GM23338 (cell line): ENCODE results near the gene XYLT1. TPM values are rescaled to one million over a fixed set of nuclear protein-coding genes. Genes with fewer than 3 reads are reported as not detected.

ENCODE experiments used
- ATAC-seq: fragments of 200-7000 bp; cut with Tn5 transposase; 3 replicates; pipeline ENCODE4 v1.9.1; 2020
- DNase-seq: peaks from one replicate; pipeline ENCODE4 v3.0.0-alpha.2; 2015; ENCODE audit warnings: low spot score
- H2AFZ ChIP-seq: fragments of 200-600 bp; sonication (generic); 2 replicates; pipeline ENCODE4 v1.8.0; 2016; ENCODE audit warnings: antibody characterized with exemption, mild to moderate bottlenecking, moderate library complexity
- H3F3A ChIP-seq: fragments of 200-600 bp; sonication (generic); replicated peaks from 2 replicates; pipeline ENCODE4 v1.8.0; 2017; ENCODE audit warnings: antibody characterized with exemption, mixed run types, low read depth
- H3K27ac ChIP-seq: fragments of 200-600 bp; sonication (generic); 2 replicates; pipeline ENCODE4 v1.6.1; 2016; ENCODE audit warnings: low read depth
- H3K27me3 ChIP-seq: fragments of 200-600 bp; sonication (generic); 2 replicates; pipeline ENCODE4 v1.8.0; 2016; ENCODE audit warnings: mild to moderate bottlenecking, mixed run types, moderate library complexity; ENCODE audit not compliant: insufficient read depth
- H3K36me3 ChIP-seq: fragments of 200-600 bp; sonication (generic); 2 replicates; pipeline ENCODE4 v1.8.0; 2016; ENCODE audit warnings: mild to moderate bottlenecking; ENCODE audit not compliant: insufficient read depth
- H3K4me1 ChIP-seq: fragments of 200-600 bp; sonication (generic); 2 replicates; pipeline ENCODE4 v1.8.0; 2016; ENCODE audit warnings: mild to moderate bottlenecking, moderate library complexity; ENCODE audit not compliant: insufficient read depth
- H3K4me2 ChIP-seq: fragments of 200-600 bp; sonication (generic); 2 replicates; pipeline ENCODE4 v1.7.1; 2017; ENCODE audit warnings: mixed run types
- H3K4me3 ChIP-seq: fragments of 200-600 bp; sonication (generic); 2 replicates; pipeline ENCODE4 v1.6.1; 2016; ENCODE audit warnings: mixed run types
- H3K79me2 ChIP-seq: fragments of 200-600 bp; sonication (generic); replicated peaks from 2 replicates; pipeline ENCODE4 v1.8.0; 2017; ENCODE audit warnings: mild to moderate bottlenecking; ENCODE audit not compliant: insufficient read depth
- H3K9me2 ChIP-seq: fragments of 200-600 bp; sonication (generic); 2 replicates; pipeline ENCODE4 v1.8.0; 2017; ENCODE audit not compliant: insufficient read depth
- H4K20me1 ChIP-seq: fragments of 200-600 bp; sonication (generic); replicated peaks from 2 replicates; pipeline ENCODE4 v1.8.0; 2017; ENCODE audit warnings: mild to moderate bottlenecking; ENCODE audit not compliant: insufficient read depth
- H3K27ac Mint-ChIP-seq: 2 replicates; pipeline ENCODE4 v1.8.0; 2020; ENCODE audit warnings: inconsistent platforms, mild to moderate bottlenecking, moderate library complexity, mixed read lengths
- H3K27me3 Mint-ChIP-seq: 3 replicates; pipeline ENCODE4 v1.8.0; 2022; ENCODE audit warnings: low read depth, mild to moderate bottlenecking, moderate library complexity, mixed read lengths, inconsistent platforms; ENCODE audit not compliant: insufficient read depth, poor library complexity
- H3K36me3 Mint-ChIP-seq: 3 replicates; pipeline ENCODE4 v1.8.0; 2021; ENCODE audit warnings: low read depth, mild to moderate bottlenecking, inconsistent platforms, moderate library complexity, mixed read lengths
- H3K4me1 Mint-ChIP-seq: 3 replicates; pipeline ENCODE4 v1.8.0; 2020; ENCODE audit warnings: mild to moderate bottlenecking, inconsistent platforms, mixed read lengths
- H3K4me3 Mint-ChIP-seq: 3 replicates; pipeline ENCODE4 v1.8.0; 2021; ENCODE audit warnings: moderate library complexity, mild to moderate bottlenecking, inconsistent platforms, mixed read lengths
- H3K9me3 Mint-ChIP-seq: 3 replicates; pipeline ENCODE4 v1.8.0; 2020; ENCODE audit warnings: moderate library complexity, mild to moderate bottlenecking, inconsistent platforms, mixed read lengths
- CREB1 ChIP-seq: fragments of 250-450 bp; sonication (Bioruptor Pico); IDR thresholded peaks from 2 replicates; pipeline ENCODE4 v1.5.0; 2020; ENCODE audit warnings: low read depth, mild to moderate bottlenecking, moderate library complexity
- CTCF ChIP-seq, 2 experiments: fragments of 200-600 bp in 1 of 2; sonication (generic) in 1 of 2; conservative IDR thresholded peaks; 2 replicates each; pipeline versions ENCODE4 v1.5.1 to v1.6.1; 2016 to 2017; ENCODE audit warnings: antibody characterized with exemption in 2 of 2, low read depth in 2 of 2, mild to moderate bottlenecking in 2 of 2, moderate library complexity in 1 of 2
- ETS1 ChIP-seq: IDR thresholded peaks from 2 replicates; pipeline ENCODE4 v1.6.1; 2016; ENCODE audit warnings: antibody characterized with exemption
- EZH2 ChIP-seq: fragments of 200-600 bp; sonication (generic); IDR thresholded peaks from one replicate; pipeline ENCODE4 v1.8.0; 2017; ENCODE audit warnings: antibody characterized with exemption, mild to moderate bottlenecking, low read depth; ENCODE audit not compliant: unreplicated experiment
- JUNB ChIP-seq: IDR thresholded peaks from one replicate; pipeline ENCODE4 v1.6.1; 2016; ENCODE audit warnings: antibody characterized with exemption; ENCODE audit not compliant: unreplicated experiment
- NANOG ChIP-seq: IDR thresholded peaks from 2 replicates; pipeline ENCODE4 v1.6.1; 2016; ENCODE audit warnings: antibody characterized with exemption, borderline replicate concordance
- POLR2AphosphoS5 ChIP-seq: IDR thresholded peaks from 2 replicates; pipeline ENCODE4 v1.6.1; 2016; ENCODE audit warnings: antibody characterized with exemption, low read depth
- STAT1 ChIP-seq: IDR thresholded peaks from one replicate; pipeline ENCODE4 v1.6.1; 2016; ENCODE audit warnings: antibody characterized with exemption; ENCODE audit not compliant: unreplicated experiment
- ZNF331 ChIP-seq: fragments of 250-450 bp; sonication (Bioruptor Pico); IDR thresholded peaks from 2 replicates; pipeline ENCODE4 v1.5.0; 2020; ENCODE audit warnings: low read depth, mild to moderate bottlenecking, moderate library complexity
- polyA plus RNA-seq: library from polyadenylated mRNA; unstranded; fragments of >200 nt; fragmentation: Nextera tagmentation; extraction: Ambion mirVana; gene quantifications from 2 replicates; pipeline ENCODE4 v1.2.1, GENCODE V29; 2016
- total RNA-seq: library from RNA; depleted of rRNA; stranded (reverse); fragments of >200 nt; shearing (Covaris generic); gene quantifications from 2 replicates; pipeline ENCODE4 v1.2.3, GENCODE V29; 2014
- TF ChIP-seq, protein P1 (sequence below): fragments of 250-450 bp; sonication (Bioruptor Pico); IDR thresholded peaks from 2 replicates; pipeline ENCODE4 v1.5.0; 2020; ENCODE audit warnings: mild to moderate bottlenecking, moderate library complexity

XYLT1 gene
- total and polyA plus RNA-seq, 2 experiments from 2014 or later = 3.5 to 24.7 TPM

- no peak for DNase-seq
- H3K4me1 Mint-ChIP-seq = peaks cover 55% of the 10 kb centered on the region
Observed at GRCh38 chr16:17307504-17307903, 163.3 kb downstream of the XYLT1 start.

GRCh38 chr16:17306745-17307144 lies 164.0 kb downstream of the XYLT1 start:
- H3K36me3 ChIP-seq = no peaks in the 10 kb centered on the region
- H3K4me3 ChIP-seq = no peak overlapping the region
- H3K79me2 ChIP-seq = no peaks in the 10 kb centered on the region
- no peak overlapping the region for H3K27ac Mint-ChIP-seq
- no peaks in the 10 kb centered on the region; the same call in 2 of the 3 replicates for H3K36me3 Mint-ChIP-seq
- no peak overlapping the region for H2AFZ ChIP-seq
- H3K4me1 Mint-ChIP-seq = peaks cover 56% of the 10 kb centered on the region
- no peak overlapping the region for H3K4me2 ChIP-seq
- no peaks in the 10 kb centered on the region for H3F3A ChIP-seq
- no peaks in the 10 kb centered on the region for H3K9me3 Mint-ChIP-seq
- no peak overlapping the region for H3K4me3 Mint-ChIP-seq
- H3K4me1 ChIP-seq = peaks cover 34% of the 10 kb centered on the region
- no peak overlapping the region; the same call in 1 of the 2 replicates for H3K27ac ChIP-seq
- ATAC-seq = no peak
- H3K27me3 ChIP-seq = no peaks in the 10 kb centered on the region
- no peaks in the 10 kb centered on the region for H4K20me1 ChIP-seq
- H3K27me3 Mint-ChIP-seq = peaks cover 6% of the 10 kb centered on the region
- no peak for DNase-seq
- H3K9me2 ChIP-seq = no peaks in the 10 kb centered on the region
- no peak for TF ChIP-seq EZH2
- TF ChIP-seq STAT1 = no peak
- no peak for TF ChIP-seq CTCF (conservative IDR thresholded peaks at IDR 0.05; ENCODE audit: low read depth in 2 of 2)
- TF ChIP-seq POLR2AphosphoS5 = no peak
- TF ChIP-seq CREB1 = no peak
- TF ChIP-seq NANOG = no peak
- TF ChIP-seq ZNF331 (CRISPR knock-in tag) = no peak
- TF ChIP-seq ETS1 = no peak
- TF ChIP-seq JUNB = no peak
- TF ChIP-seq, protein P1, sequence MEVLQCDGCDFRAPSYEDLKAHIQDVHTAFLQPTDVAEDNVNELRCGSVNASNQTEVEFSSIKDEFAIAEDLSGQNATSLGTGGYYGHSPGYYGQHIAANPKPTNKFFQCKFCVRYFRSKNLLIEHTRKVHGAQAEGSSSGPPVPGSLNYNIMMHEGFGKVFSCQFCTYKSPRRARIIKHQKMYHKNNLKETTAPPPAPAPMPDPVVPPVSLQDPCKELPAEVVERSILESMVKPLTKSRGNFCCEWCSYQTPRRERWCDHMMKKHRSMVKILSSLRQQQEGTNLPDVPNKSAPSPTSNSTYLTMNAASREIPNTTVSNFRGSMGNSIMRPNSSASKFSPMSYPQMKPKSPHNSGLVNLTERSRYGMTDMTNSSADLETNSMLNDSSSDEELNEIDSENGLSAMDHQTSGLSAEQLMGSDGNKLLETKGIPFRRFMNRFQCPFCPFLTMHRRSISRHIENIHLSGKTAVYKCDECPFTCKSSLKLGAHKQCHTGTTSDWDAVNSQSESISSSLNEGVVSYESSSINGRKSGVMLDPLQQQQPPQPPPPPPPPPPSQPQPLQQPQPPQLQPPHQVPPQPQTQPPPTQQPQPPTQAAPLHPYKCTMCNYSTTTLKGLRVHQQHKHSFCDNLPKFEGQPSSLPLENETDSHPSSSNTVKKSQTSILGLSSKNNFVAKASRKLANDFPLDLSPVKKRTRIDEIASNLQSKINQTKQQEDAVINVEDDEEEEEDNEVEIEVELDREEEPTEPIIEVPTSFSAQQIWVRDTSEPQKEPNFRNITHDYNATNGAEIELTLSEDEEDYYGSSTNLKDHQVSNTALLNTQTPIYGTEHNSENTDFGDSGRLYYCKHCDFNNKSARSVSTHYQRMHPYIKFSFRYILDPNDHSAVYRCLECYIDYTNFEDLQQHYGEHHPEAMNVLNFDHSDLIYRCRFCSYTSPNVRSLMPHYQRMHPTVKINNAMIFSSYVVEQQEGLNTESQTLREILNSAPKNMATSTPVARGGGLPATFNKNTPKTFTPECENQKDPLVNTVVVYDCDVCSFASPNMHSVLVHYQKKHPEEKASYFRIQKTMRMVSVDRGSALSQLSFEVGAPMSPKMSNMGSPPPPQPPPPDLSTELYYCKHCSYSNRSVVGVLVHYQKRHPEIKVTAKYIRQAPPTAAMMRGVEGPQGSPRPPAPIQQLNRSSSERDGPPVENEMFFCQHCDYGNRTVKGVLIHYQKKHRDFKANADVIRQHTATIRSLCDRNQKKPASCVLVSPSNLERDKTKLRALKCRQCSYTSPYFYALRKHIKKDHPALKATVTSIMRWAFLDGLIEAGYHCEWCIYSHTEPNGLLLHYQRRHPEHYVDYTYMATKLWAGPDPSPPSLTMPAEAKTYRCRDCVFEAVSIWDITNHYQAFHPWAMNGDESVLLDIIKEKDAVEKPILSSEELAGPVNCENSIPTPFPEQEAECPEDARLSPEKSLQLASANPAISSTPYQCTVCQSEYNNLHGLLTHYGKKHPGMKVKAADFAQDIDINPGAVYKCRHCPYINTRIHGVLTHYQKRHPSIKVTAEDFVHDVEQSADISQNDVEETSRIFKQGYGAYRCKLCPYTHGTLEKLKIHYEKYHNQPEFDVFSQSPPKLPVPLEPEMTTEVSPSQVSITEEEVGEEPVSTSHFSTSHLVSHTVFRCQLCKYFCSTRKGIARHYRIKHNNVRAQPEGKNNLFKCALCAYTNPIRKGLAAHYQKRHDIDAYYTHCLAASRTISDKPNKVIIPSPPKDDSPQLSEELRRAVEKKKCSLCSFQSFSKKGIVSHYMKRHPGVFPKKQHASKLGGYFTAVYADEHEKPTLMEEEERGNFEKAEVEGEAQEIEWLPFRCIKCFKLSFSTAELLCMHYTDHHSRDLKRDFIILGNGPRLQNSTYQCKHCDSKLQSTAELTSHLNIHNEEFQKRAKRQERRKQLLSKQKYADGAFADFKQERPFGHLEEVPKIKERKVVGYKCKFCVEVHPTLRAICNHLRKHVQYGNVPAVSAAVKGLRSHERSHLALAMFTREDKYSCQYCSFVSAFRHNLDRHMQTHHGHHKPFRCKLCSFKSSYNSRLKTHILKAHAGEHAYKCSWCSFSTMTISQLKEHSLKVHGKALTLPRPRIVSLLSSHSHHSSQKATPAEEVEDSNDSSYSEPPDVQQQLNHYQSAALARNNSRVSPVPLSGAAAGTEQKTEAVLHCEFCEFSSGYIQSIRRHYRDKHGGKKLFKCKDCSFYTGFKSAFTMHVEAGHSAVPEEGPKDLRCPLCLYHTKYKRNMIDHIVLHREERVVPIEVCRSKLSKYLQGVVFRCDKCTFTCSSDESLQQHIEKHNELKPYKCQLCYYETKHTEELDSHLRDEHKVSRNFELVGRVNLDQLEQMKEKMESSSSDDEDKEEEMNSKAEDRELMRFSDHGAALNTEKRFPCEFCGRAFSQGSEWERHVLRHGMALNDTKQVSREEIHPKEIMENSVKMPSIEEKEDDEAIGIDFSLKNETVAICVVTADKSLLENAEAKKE (CRISPR knock-in tag) = no peak

More at GRCh38 chr16:17307504-17307903, 163.3 kb downstream of the XYLT1 start:
- Histone ChIP-seq H4K20me1 (no peaks in the 10 kb centered on the region), H3K79me2 (no peaks in the 10 kb centered on the region), H3K27ac (no peak overlapping the region; the same call in 1 of the 2 replicates), H3K4me1 (peaks cover 33% of the 10 kb centered on the region), H3K4me2 (no peak overlapping the region), H2AFZ (no peak overlapping the region), H3K36me3 (no peaks in the 10 kb centered on the region), H3K4me3 (no peak overlapping the region), H3K27me3 (no peaks in the 10 kb centered on the region), H3K9me2 (no peaks in the 10 kb centered on the region), H3F3A (no peaks in the 10 kb centered on the region)
- Mint-ChIP-seq H3K4me3 (no peak overlapping the region), H3K36me3 (no peaks in the 10 kb centered on the region; the same call in 2 of the 3 replicates), H3K27me3 (peaks cover 6% of the 10 kb centered on the region), H3K27ac (no peak overlapping the region), H3K9me3 (no peaks in the 10 kb centered on the region)
- no peak for ATAC-seq
- no peak for TF ChIP-seq EZH2
